Sigmoid colon (tissue), 3 donors: ENCODE results near the gene MAPRE2.

Source experiments
- CTCF ChIP-seq, 4 experiments: fragments of 450-650 bp in 3 of 4; fragments of 200-600 bp in 1 of 4; IDR thresholded peaks; one replicate each; pipeline ENCODE4 v1.5.1; 2016 to 2019; ENCODE audit warnings: antibody characterized with exemption in 4 of 4, mild to moderate bottlenecking in 3 of 4, moderate library complexity in 2 of 4
- POLR2A ChIP-seq, 2 donors: fragments of 450-650 bp; IDR thresholded peaks; one replicate each; pipeline ENCODE4 v1.6.1; 2016; ENCODE audit warnings: antibody characterized with exemption in 2 of 2, mild to moderate bottlenecking in 2 of 2, moderate library complexity in 2 of 2

- TF ChIP-seq POLR2A (IDR thresholded peaks at IDR 0.05) (no peak), CTCF (IDR thresholded peaks at IDR 0.05) (no peak)
Observed at GRCh38 chr18:35061336-35061735, 20.1 kb downstream of the MAPRE2 start.
